ENCODE data around the gene PIK3R6.

The PIK3R6 gene

GRCh38 chr17:8754890-8755289, 112.6 kb downstream of the PIK3R6 start:
- no peak overlapping the region for H3K4me3 ChIP-seq
- no peaks in the 10 kb centered on the region for H3K36me3 ChIP-seq (ENCODE audit: insufficient read depth, low read length)
- no peak overlapping the region for H3K27ac ChIP-seq
- H3K9ac ChIP-seq (ENCODE audit: insufficient read length), result no peak overlapping the region
- DNase-seq (ENCODE audit: low read depth, low spot score), result no peak
- no peak for TF ChIP-seq EZH2 (IDR thresholded peaks at IDR 0.05)
- no peak for TF ChIP-seq POLR2AphosphoS5 (IDR thresholded peaks at IDR 0.05; ENCODE audit: borderline replicate concordance, low read depth, low read length)
- no peak for TF ChIP-seq FOXP2 (optimal IDR thresholded peaks at IDR 0.05; ENCODE audit: control extremely low read depth, extremely low read length, insufficient read depth)
- H3K9me3 ChIP-seq (ENCODE audit: low read depth, low read length), result no peaks in the 10 kb centered on the region

DNA sequence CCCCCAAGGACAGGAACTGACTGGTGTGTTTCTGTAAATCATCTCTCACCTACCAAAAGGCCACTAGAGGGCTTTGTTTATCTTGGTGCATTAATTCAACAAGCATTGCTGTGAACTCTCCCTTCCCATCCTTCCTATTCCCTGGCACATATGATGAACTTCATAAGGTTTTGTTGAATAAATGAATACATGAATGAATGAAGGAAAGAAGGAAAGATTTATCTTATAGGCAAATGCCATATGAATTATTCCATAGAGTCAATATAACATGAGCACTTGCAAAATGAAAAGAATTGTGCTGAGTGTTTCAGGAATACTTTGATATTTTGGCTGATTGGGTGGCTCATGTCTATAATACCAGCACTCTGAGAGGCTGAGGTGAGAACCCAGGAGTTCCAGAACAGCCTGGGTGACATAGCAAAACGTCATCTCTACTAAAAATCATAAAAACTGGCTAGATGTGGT, 113.5 kb downstream of the PIK3R6 start:
- no peaks in the 10 kb centered on the region for H3K9me3 ChIP-seq (ENCODE audit: low read depth, low read length)
- H3K27ac ChIP-seq, result no peak overlapping the region
- H3K4me3 ChIP-seq, result no peak overlapping the region
- no peak overlapping the region for H3K9ac ChIP-seq (ENCODE audit: insufficient read length)
- TF ChIP-seq POLR2AphosphoS5 (IDR thresholded peaks at IDR 0.05; ENCODE audit: borderline replicate concordance, low read depth, low read length), result no peak
- no peak for TF ChIP-seq EZH2 (IDR thresholded peaks at IDR 0.05)
- TF ChIP-seq FOXP2 (optimal IDR thresholded peaks at IDR 0.05; ENCODE audit: control extremely low read depth, extremely low read length, insufficient read depth), result no peak
- no peaks in the 10 kb centered on the region for H3K36me3 ChIP-seq (ENCODE audit: insufficient read depth, low read length)
- no peak for DNase-seq (ENCODE audit: low read depth, low spot score)

- no peak for TF ChIP-seq EZH2 (IDR thresholded peaks at IDR 0.05)
- TF ChIP-seq POLR2AphosphoS5 (IDR thresholded peaks at IDR 0.05; ENCODE audit: borderline replicate concordance, low read depth, low read length), result no peak
- TF ChIP-seq FOXP2 (optimal IDR thresholded peaks at IDR 0.05; ENCODE audit: control extremely low read depth, extremely low read length, insufficient read depth), result no peak
- H3K9ac ChIP-seq (ENCODE audit: insufficient read length), result no peak overlapping the region
- DNase-seq (ENCODE audit: low read depth, low spot score), result no peak
Observed at GRCh38 chr17:8753136-8753975, 114.1 kb downstream of the PIK3R6 start.

More at GRCh38 chr17:8753136-8753975, 114.1 kb downstream of the PIK3R6 start:
- no peak overlapping the region for H3K4me3 ChIP-seq
- no peaks in the 10 kb centered on the region for H3K9me3 ChIP-seq (ENCODE audit: low read depth, low read length)
- no peak overlapping the region for H3K27ac ChIP-seq
- no peaks in the 10 kb centered on the region for H3K36me3 ChIP-seq (ENCODE audit: insufficient read depth, low read length)
